ENCODE results near the gene CCL27.

The CCL27 gene

GRCh38 chr9:34685591-34685990 lies 23.1 kb upstream of the CCL27 start:
- no peak for TF ChIP-seq CTCF (IDR thresholded peaks at IDR 0.05; ENCODE audit: borderline replicate concordance, control extremely low read depth, extremely low read depth, insufficient read depth, missing control alignments)
- no peak for DNase-seq (ENCODE audit: low spot score)
- in situ Hi-C loops (cut with MboI; ENCODE audit: low sequenced_read_pairs, unreplicated experiment) = no loop called here

GRCh38 chr9:34684816-34685215 lies 22.4 kb upstream of the CCL27 start:
- TF ChIP-seq CTCF (IDR thresholded peaks at IDR 0.05; ENCODE audit: borderline replicate concordance, control extremely low read depth, extremely low read depth, insufficient read depth, missing control alignments) = no peak
- in situ Hi-C loops (cut with MboI; ENCODE audit: low sequenced_read_pairs, unreplicated experiment) = no loop called here
- no peak for DNase-seq (ENCODE audit: low spot score)

- no peak for DNase-seq (ENCODE audit: low spot score)
- in situ Hi-C loops (cut with MboI; ENCODE audit: low sequenced_read_pairs, unreplicated experiment) = no loop called here
- TF ChIP-seq CTCF (IDR thresholded peaks at IDR 0.05; ENCODE audit: borderline replicate concordance, control extremely low read depth, extremely low read depth, insufficient read depth, missing control alignments) = no peak
Measured at GRCh38 chr9:34684145-34684544, 21.7 kb upstream of the CCL27 start.

- in situ Hi-C loops (cut with MboI; ENCODE audit: low sequenced_read_pairs, unreplicated experiment) = no loop called here
- no peak for DNase-seq (ENCODE audit: low spot score)
- TF ChIP-seq CTCF (IDR thresholded peaks at IDR 0.05; ENCODE audit: borderline replicate concordance, control extremely low read depth, extremely low read depth, insufficient read depth, missing control alignments) = no peak
Measured at GRCh38 chr9:34675869-34676268, 13.4 kb upstream of the CCL27 start.

GRCh38 chr9:34675048-34675714 lies 12.7 kb upstream of the CCL27 start:
- in situ Hi-C loops (cut with MboI; ENCODE audit: low sequenced_read_pairs, unreplicated experiment) = no loop called here
- DNase-seq (ENCODE audit: low spot score) = peak; percentile 78
- TF ChIP-seq CTCF (IDR thresholded peaks at IDR 0.05; ENCODE audit: borderline replicate concordance, control extremely low read depth, extremely low read depth, insufficient read depth, missing control alignments) = peak; percentile 79

GRCh38 chr9:34674440-34674839 lies 12.0 kb upstream of the CCL27 start:
- no peak for DNase-seq (ENCODE audit: low spot score)
- no peak for TF ChIP-seq CTCF (IDR thresholded peaks at IDR 0.05; ENCODE audit: borderline replicate concordance, control extremely low read depth, extremely low read depth, insufficient read depth, missing control alignments)
- in situ Hi-C loops (cut with MboI; ENCODE audit: low sequenced_read_pairs, unreplicated experiment) = no loop called here

All from GM13976 (cell line).